ENCODE results near the gene RAF1.

The RAF1 gene

GRCh38 chr3:12577379-12577778 is 86.5 kb downstream of the RAF1 start:
- in situ Hi-C loops (cut with HindIII; ENCODE audit: low sequenced_read_pairs): no loop called here
- no peak for DNase-seq (ENCODE audit: low read depth)
- TF ChIP-seq, protein P1, sequence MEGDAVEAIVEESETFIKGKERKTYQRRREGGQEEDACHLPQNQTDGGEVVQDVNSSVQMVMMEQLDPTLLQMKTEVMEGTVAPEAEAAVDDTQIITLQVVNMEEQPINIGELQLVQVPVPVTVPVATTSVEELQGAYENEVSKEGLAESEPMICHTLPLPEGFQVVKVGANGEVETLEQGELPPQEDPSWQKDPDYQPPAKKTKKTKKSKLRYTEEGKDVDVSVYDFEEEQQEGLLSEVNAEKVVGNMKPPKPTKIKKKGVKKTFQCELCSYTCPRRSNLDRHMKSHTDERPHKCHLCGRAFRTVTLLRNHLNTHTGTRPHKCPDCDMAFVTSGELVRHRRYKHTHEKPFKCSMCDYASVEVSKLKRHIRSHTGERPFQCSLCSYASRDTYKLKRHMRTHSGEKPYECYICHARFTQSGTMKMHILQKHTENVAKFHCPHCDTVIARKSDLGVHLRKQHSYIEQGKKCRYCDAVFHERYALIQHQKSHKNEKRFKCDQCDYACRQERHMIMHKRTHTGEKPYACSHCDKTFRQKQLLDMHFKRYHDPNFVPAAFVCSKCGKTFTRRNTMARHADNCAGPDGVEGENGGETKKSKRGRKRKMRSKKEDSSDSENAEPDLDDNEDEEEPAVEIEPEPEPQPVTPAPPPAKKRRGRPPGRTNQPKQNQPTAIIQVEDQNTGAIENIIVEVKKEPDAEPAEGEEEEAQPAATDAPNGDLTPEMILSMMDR (IDR thresholded peaks at IDR 0.05; ENCODE audit: low read depth, low read length, missing control alignments): no peak
- no peak overlapping the region for H3K4me3 ChIP-seq (ENCODE audit: low read depth, low read length)

DNA sequence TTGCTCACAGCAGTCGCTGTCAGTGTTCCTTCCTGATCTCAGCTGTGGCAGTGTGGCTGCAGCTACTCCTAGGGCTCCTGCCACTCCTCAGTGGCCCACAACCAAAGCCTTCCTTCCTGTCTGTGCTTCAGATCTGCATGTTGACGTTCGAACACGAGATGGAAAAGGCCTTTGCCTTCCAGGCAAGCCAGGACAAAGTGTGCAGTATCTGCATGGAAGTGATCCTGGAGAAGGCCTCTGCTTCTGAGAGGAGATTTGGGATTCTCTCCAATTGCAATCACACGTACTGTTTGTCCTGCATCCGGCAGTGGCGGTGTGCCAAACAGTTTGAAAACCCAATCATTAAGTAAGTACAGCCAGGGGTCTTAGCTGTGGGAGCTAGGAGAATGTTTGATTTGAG is 89.3 kb downstream of the RAF1 start:
- in situ Hi-C loops (cut with HindIII; ENCODE audit: low sequenced_read_pairs): no loop called here
- DNase-seq (ENCODE audit: low read depth): no peak
- H3K4me3 ChIP-seq (ENCODE audit: low read depth, low read length): no peak overlapping the region
- TF ChIP-seq, protein P1 (IDR thresholded peaks at IDR 0.05; ENCODE audit: low read depth, low read length, missing control alignments): no peak

- TF ChIP-seq, protein P1 (IDR thresholded peaks at IDR 0.05; ENCODE audit: low read depth, low read length, missing control alignments): no peak
- no peak for DNase-seq (ENCODE audit: low read depth)
- in situ Hi-C loops (cut with HindIII; ENCODE audit: low sequenced_read_pairs): no loop called here
Observed at GRCh38 chr3:12574131-12574530, 89.8 kb downstream of the RAF1 start.

GRCh38 chr3:12571986-12572385 is 91.9 kb downstream of the RAF1 start:
- TF ChIP-seq, protein P1 (IDR thresholded peaks at IDR 0.05; ENCODE audit: low read depth, low read length, missing control alignments): no peak
- DNase-seq (ENCODE audit: low read depth): no peak
- in situ Hi-C loops (cut with HindIII; ENCODE audit: low sequenced_read_pairs): no loop called here
- no peak overlapping the region for H3K4me3 ChIP-seq (ENCODE audit: low read depth, low read length)

More at GRCh38 chr3:12574131-12574530, 89.8 kb downstream of the RAF1 start:
- H3K4me3 ChIP-seq (ENCODE audit: low read depth, low read length): no peak overlapping the region

DNA sequence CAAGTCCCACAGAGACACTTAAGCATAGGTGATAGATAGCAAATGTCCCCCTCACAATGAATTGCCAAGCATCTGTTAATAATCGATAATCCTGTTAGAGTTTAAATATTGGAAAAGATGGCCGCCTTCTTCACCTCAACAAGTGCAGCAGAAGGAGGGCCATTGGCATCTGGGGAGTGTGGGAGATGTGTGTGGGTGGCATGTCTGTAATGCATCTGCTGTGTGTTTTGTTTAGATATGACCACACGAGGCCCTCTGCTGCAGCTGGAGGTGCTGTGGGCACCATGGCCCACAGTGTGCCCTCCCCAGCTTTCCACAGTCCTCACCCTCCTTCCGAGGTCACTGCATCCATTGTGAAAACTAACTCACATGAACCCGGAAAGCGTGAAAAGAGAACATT is 94.1 kb downstream of the RAF1 start:
- no peak overlapping the region for H3K4me3 ChIP-seq (ENCODE audit: low read depth, low read length)
- in situ Hi-C loops (cut with HindIII; ENCODE audit: low sequenced_read_pairs): no loop called here
- TF ChIP-seq, protein P1 (IDR thresholded peaks at IDR 0.05; ENCODE audit: low read depth, low read length, missing control alignments): no peak
- no peak for DNase-seq (ENCODE audit: low read depth)

DNA sequence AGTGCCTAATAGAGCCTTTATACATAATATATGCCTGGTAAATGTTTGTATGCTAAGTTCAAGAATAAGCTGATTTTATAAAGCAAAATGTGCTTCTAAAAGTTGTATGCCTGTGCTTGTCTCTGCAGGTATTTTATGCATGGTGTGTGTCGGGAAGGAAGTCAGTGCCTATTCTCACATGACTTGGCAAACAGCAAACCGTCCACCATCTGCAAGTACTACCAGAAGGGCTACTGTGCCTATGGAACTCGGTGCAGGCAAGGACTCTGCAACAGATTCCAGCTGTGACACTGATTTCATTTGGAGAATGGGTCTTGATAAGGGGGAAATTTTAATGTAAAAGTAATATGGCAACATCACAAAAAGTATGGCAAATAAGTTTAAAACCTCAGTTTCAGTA is 95.2 kb downstream of the RAF1 start:
- H3K4me3 ChIP-seq (ENCODE audit: low read depth, low read length): no peak overlapping the region
- no peak for DNase-seq (ENCODE audit: low read depth)
- in situ Hi-C loops (cut with HindIII; ENCODE audit: low sequenced_read_pairs): no loop called here
- TF ChIP-seq, protein P1 (IDR thresholded peaks at IDR 0.05; ENCODE audit: low read depth, low read length, missing control alignments): no peak

GRCh38 chr3:12566976-12567375 is 96.9 kb downstream of the RAF1 start:
- DNase-seq (ENCODE audit: low read depth): no peak
- H3K4me3 ChIP-seq (ENCODE audit: low read depth, low read length): no peak overlapping the region
- TF ChIP-seq, protein P1 (IDR thresholded peaks at IDR 0.05; ENCODE audit: low read depth, low read length, missing control alignments): no peak
- in situ Hi-C loops (cut with HindIII; ENCODE audit: low sequenced_read_pairs): no loop called here
